ENCODE data around the gene VAT1. TPM values are rescaled to one million over a fixed set of nuclear protein-coding genes. Genes with fewer than 3 reads are reported as not detected.

The VAT1 gene
- total and polyA plus RNA-seq, 2 of the 13 experiments (the other 11 are each of a cell fraction or from before 2014, with no cell fraction given), result 143 to 205 TPM

DNA sequence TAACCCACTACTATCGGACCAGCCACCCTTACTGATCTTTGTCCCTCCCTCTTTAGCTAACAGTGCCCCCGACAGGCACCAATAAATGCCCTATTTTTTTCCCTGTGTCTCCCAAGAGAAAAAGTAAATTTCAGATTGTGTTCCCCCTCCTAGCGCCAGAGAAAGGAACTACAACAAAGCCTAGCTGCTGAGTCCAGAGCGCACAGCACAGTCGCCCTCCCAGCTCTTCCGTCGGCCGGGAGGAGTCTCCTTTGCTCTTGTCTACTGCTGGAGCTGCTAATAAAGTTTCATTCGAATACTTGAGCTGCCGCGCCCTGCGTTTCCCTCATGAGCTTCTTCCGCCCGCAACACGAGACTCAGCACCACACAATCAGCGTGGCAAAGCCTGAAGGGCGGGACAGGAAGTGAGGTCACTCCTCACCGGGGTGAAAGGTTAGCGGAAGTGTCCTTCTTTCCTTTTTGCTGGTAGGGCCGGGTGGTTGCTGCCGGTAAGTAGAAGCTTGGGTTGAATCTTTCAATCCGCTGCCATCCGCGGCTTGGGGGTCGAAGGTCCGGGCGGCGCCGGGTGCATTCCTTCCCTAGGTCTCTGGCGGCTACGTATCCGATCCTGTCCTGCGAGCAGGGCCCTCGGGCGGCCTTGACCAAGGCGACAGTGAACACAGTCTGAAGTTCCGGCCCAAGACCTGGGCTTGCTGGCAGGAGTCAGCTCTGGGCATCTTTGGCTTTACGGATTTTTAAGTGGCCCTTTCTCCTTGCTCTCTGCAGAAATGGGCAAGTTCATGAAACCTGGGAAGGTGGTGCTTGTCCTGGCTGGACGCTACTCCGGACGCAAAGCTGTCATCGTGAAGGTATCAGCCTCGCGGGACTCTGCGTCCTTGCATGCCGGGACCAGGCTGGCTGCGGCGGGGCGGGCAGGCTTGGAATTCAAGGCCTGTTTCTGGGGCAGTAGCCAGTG lies 23.9 kb downstream of the VAT1 start, which contains the start of gene RPL27 (continued):
- TF ChIP-seq SRSF4 (IDR thresholded peaks at IDR 0.05; ENCODE audit: low read depth, low read length, poor library complexity, severe bottlenecking) (no peak), CBX2 (IDR thresholded peaks at IDR 0.05; ENCODE audit: low read depth, low read length) (no peak), CBX2 (CRISPR knock-in tag; IDR thresholded peaks at IDR 0.05; ENCODE audit: low read depth) (peak; percentile 26; the same call in 1 of the 2 replicates), SMARCC2 (IDR thresholded peaks at IDR 0.05) (no peak), RBAK (CRISPR knock-in tag; IDR thresholded peaks at IDR 0.05) (peak; percentile 81; the same call in 1 of the 2 replicates), U2AF1 (optimal IDR thresholded peaks at IDR 0.05; ENCODE audit: low read depth, low read length) (peak; percentile 98), FIP1L1 (IDR thresholded peaks at IDR 0.05; ENCODE audit: borderline replicate concordance, insufficient read depth, low read depth, low read length) (peak; percentile 91; the same call in 1 of the 2 replicates), ZNF713 (CRISPR knock-in tag; IDR thresholded peaks at IDR 0.05) (peak; percentile 69; the same call in 1 of the 2 replicates), SP5 (CRISPR knock-in tag; IDR thresholded peaks at IDR 0.05; ENCODE audit: borderline replicate concordance, low read depth) (peak; percentile 96), WIZ (CRISPR knock-in tag; IDR thresholded peaks at IDR 0.05) (peak; percentile 86; the same call in 1 of the 2 replicates), CREB1 (IDR thresholded peaks at IDR 0.05) (peak; percentile 96), CREB1 (CRISPR knock-in tag; IDR thresholded peaks at IDR 0.05) (peak; percentile 99), TARDBP (CRISPR knock-in tag; IDR thresholded peaks at IDR 0.05) (peak; percentile 99), MYNN (CRISPR knock-in tag; IDR thresholded peaks at IDR 0.05; ENCODE audit: low read depth) (no peak), KAT7 (CRISPR knock-in tag; IDR thresholded peaks at IDR 0.05; ENCODE audit: borderline replicate concordance) (peak; percentile 56), MZF1 (CRISPR knock-in tag; IDR thresholded peaks at IDR 0.05; ENCODE audit: borderline replicate concordance) (peak; percentile 19), ATAD3A (CRISPR knock-in tag; IDR thresholded peaks at IDR 0.05) (no peak), TCF12 (IDR thresholded peaks at IDR 0.05) (no peak), TCF12 (CRISPR knock-in tag; IDR thresholded peaks at IDR 0.05) (0 out of 2 replicates have a peak, but pooled peaks have one; percentile 43), ARHGAP35 (CRISPR knock-in tag; IDR thresholded peaks at IDR 0.05; ENCODE audit: borderline replicate concordance) (peak; percentile 78; the same call in 1 of the 2 replicates)
- TF ChIP-seq, protein P1, sequence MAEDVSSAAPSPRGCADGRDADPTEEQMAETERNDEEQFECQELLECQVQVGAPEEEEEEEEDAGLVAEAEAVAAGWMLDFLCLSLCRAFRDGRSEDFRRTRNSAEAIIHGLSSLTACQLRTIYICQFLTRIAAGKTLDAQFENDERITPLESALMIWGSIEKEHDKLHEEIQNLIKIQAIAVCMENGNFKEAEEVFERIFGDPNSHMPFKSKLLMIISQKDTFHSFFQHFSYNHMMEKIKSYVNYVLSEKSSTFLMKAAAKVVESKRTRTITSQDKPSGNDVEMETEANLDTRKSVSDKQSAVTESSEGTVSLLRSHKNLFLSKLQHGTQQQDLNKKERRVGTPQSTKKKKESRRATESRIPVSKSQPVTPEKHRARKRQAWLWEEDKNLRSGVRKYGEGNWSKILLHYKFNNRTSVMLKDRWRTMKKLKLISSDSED (CRISPR knock-in tag; IDR thresholded peaks at IDR 0.05), result no peak
- TF ChIP-seq, protein P2, sequence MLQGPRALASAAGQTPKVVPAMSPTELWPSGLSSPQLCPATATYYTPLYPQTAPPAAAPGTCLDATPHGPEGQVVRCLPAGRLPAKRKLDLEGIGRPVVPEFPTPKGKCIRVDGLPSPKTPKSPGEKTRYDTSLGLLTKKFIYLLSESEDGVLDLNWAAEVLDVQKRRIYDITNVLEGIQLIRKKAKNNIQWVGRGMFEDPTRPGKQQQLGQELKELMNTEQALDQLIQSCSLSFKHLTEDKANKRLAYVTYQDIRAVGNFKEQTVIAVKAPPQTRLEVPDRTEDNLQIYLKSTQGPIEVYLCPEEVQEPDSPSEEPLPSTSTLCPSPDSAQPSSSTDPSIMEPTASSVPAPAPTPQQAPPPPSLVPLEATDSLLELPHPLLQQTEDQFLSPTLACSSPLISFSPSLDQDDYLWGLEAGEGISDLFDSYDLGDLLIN (CRISPR knock-in tag; IDR thresholded peaks at IDR 0.05; ENCODE audit: borderline replicate concordance), result no peak
- TF ChIP-seq, protein P3, sequence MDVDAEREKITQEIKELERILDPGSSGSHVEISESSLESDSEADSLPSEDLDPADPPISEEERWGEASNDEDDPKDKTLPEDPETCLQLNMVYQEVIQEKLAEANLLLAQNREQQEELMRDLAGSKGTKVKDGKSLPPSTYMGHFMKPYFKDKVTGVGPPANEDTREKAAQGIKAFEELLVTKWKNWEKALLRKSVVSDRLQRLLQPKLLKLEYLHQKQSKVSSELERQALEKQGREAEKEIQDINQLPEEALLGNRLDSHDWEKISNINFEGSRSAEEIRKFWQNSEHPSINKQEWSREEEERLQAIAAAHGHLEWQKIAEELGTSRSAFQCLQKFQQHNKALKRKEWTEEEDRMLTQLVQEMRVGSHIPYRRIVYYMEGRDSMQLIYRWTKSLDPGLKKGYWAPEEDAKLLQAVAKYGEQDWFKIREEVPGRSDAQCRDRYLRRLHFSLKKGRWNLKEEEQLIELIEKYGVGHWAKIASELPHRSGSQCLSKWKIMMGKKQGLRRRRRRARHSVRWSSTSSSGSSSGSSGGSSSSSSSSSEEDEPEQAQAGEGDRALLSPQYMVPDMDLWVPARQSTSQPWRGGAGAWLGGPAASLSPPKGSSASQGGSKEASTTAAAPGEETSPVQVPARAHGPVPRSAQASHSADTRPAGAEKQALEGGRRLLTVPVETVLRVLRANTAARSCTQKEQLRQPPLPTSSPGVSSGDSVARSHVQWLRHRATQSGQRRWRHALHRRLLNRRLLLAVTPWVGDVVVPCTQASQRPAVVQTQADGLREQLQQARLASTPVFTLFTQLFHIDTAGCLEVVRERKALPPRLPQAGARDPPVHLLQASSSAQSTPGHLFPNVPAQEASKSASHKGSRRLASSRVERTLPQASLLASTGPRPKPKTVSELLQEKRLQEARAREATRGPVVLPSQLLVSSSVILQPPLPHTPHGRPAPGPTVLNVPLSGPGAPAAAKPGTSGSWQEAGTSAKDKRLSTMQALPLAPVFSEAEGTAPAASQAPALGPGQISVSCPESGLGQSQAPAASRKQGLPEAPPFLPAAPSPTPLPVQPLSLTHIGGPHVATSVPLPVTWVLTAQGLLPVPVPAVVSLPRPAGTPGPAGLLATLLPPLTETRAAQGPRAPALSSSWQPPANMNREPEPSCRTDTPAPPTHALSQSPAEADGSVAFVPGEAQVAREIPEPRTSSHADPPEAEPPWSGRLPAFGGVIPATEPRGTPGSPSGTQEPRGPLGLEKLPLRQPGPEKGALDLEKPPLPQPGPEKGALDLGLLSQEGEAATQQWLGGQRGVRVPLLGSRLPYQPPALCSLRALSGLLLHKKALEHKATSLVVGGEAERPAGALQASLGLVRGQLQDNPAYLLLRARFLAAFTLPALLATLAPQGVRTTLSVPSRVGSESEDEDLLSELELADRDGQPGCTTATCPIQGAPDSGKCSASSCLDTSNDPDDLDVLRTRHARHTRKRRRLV (CRISPR knock-in tag; IDR thresholded peaks at IDR 0.05), result peak; percentile 90
